Cardiac fibroblast (primary cell): ENCODE data around the gene BRINP3.

ENCODE experiments used
- DNase-seq, 2 donors: peaks; one replicate each; pipeline versions ENCODE4 v3.0.0 to v3.0.0-alpha.2; 2010; ENCODE audit warnings: low read depth in 2 of 2
- H3K4me3 ChIP-seq, 2 donors: replicated peaks in 1 of 2; 1 replicate in 1 of 2; 2 replicates in 1 of 2; pipeline ENCODE4 v1.5.1; 2011; ENCODE audit warnings: low read depth in 2 of 2, low read length in 2 of 2, mild to moderate bottlenecking in 2 of 2, moderate library complexity in 1 of 2
- TF ChIP-seq, protein P1 (sequence below): IDR thresholded peaks from one replicate; pipeline ENCODE4 v1.5.1; 2011; ENCODE audit warnings: low read depth, mild to moderate bottlenecking, low read length, inconsistent platforms

Gene BRINP3

DNA sequence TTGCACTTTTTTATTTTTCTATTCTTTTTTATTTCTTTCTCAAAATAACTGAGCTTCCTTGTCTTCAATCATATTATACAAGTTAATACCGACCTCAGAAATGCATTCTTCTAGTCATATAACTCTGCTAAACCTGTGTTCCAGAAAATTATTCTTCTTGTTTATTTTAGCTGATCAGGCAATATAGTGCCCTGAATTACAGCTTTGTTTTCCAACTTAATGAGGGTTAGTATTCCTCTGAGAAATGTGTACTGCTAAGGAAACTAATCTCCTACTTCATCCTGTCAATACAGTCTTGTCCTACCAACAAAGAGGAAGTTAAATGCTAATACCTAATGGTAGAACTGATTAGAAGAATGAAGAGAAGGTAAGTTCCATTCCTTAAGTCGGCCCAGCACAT is 13.0 kb downstream of the BRINP3 start:
- no peak overlapping the region for H3K4me3 ChIP-seq
- no peak for DNase-seq
- TF ChIP-seq, protein P1, sequence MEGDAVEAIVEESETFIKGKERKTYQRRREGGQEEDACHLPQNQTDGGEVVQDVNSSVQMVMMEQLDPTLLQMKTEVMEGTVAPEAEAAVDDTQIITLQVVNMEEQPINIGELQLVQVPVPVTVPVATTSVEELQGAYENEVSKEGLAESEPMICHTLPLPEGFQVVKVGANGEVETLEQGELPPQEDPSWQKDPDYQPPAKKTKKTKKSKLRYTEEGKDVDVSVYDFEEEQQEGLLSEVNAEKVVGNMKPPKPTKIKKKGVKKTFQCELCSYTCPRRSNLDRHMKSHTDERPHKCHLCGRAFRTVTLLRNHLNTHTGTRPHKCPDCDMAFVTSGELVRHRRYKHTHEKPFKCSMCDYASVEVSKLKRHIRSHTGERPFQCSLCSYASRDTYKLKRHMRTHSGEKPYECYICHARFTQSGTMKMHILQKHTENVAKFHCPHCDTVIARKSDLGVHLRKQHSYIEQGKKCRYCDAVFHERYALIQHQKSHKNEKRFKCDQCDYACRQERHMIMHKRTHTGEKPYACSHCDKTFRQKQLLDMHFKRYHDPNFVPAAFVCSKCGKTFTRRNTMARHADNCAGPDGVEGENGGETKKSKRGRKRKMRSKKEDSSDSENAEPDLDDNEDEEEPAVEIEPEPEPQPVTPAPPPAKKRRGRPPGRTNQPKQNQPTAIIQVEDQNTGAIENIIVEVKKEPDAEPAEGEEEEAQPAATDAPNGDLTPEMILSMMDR, result no peak

DNA sequence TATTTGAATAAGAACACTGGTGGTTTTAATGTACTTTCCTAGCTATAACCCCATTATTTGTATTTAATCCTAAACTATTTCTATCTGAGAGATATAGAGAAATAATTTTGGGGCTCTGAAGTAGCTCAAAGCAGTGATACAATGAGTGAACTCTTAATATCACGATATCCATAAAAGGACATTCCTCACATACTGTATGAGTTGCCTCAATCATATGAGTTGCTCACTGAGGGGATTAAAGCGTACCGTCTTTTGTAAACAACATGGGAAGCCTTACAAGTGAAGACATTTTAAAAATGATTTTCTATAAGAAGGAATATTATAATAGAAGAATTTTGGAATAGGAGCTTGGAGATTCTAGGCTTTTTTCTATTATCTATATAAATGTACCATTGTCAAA is 21.5 kb downstream of the BRINP3 start:
- no peak for DNase-seq
- TF ChIP-seq, protein P1, result no peak
- H3K4me3 ChIP-seq, result no peak overlapping the region

DNA sequence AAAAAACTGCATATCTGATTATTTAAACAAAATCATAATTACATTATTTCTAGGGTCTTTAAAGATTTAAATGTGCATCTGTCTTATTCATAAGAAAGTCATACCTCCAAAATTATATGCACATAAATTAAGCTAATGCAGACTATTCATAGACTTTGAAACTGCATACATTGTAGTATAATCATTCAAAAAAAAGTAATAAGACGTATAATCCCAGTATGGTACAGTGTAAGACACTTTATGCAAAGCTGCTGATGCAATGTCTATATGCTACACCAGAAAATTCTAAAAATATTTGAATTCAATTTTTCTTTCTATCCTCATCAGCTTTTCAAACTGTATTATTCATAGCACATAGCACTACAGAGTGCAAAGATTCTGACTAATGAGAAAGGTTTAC is 22.0 kb downstream of the BRINP3 start:
- TF ChIP-seq, protein P1, result no peak
- no peak overlapping the region for H3K4me3 ChIP-seq
- DNase-seq, result no peak

DNA sequence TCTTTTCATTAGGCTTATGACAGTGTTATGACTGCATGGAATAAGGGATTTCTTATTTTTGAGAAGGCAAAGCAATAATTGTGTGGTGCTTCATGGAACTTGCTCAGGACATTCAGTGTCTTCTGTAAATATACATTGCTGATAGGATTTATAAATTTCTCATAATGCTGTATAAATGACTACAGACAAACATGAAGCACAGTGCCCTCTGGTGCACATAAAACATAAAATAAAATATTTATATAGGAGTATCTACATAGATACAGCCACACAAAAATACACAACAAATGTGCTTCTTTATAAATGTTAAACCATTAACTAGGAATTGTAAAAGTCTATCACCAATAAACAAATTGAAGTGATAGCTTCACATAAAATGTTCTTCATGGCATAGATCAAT is 24.1 kb downstream of the BRINP3 start:
- TF ChIP-seq, protein P1, result no peak
- DNase-seq, result peak in 1 of 2 donors; percentile 2
- H3K4me3 ChIP-seq, result no peak overlapping the region

DNA sequence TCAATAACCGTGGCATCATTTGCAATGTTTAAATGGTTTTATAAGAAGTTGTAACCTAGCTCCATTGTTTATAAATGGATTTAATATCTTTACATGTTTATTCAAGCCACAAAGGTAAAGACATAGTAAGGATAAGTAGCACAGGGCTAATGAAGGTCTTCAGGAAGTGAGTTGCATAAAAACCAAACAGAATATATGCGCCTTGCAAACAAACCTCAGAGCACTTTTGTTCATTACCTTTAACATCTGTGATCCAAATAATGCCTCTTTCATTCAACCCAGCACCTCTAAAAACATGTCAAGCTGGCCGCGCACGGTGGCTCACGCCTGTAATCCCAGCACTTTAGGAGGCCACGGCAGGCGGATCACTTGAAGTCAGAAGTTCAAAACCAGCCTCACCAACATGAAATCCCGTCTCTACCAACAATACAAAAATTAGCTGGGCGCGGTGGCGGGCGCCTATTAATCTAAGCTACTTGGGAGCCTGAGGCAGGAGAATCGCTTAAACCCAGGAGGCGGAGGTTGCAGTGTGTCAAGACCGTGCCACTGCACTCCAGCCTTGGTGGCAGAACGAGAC is 25.3 kb downstream of the BRINP3 start:
- H3K4me3 ChIP-seq, result no peak overlapping the region
- DNase-seq, result no peak
- TF ChIP-seq, protein P1, result no peak

DNA sequence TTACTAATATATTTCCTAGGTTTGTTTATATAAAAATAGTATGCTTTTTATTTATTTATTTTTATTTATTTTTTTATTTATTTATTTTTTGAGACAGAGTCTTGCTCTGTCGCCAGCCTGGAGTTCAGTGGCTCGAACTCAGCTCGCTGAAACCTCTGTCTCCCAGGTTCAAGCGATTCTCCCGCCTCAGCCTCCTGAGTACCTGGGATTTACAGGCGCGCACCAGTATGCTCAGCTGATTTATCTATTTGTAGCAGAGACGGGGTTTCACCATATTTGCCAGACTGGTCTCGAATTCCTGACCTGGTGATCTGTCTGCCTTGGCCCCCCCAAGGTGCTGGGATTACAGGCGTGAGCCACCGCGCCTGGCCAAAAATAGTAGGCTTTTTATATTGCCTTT is 33.2 kb downstream of the BRINP3 start:
- no peak overlapping the region for H3K4me3 ChIP-seq
- DNase-seq, result no peak
- TF ChIP-seq, protein P1, result no peak

DNA sequence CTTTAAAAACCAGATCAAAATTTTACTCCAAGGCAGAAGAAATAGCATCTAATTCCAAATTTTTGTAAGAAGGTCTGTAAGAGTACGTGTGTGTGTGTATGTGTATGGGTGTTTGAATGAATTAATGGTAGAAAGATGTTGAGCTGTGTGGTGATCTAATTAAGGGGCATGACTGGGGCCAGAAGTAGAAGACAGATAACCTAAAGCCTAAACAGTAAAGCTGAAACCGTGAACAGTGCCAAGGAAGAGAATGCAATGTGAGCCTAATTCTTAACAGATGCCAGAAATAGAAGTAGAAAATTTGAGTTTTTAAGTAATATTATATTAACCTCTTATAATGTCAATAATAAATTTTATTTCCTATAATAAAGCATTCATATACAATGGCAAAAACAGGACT is 38.2 kb downstream of the BRINP3 start:
- TF ChIP-seq, protein P1, result no peak
- no peak for DNase-seq
- no peak overlapping the region for H3K4me3 ChIP-seq
